Upper lobe of right lung (tissue), 1 donor: Measurements from ENCODE around the gene FAM117A. TPM values are rescaled to one million over a fixed set of nuclear protein-coding genes. Genes with fewer than 3 reads are reported as not detected.
A peak's percentile ranks its signal among the peaks of the same experiment; 100 is the strongest.

ENCODE experiments used
- ATAC-seq: fragments of 200-7000 bp; cut with Tn5 transposase; one replicate; pipeline ENCODE4 v1.9.1; 2020; ENCODE audit warnings: mild to moderate bottlenecking, moderate library complexity
- DNase-seq: peaks from one replicate; pipeline ENCODE4 v3.0.0-alpha.2; 2020
- H3K27ac ChIP-seq: fragments of 200-600 bp; one replicate; pipeline ENCODE4 v1.8.0; 2022
- H3K27me3 ChIP-seq: fragments of 200-600 bp; one replicate; pipeline ENCODE4 v1.8.0; 2022; ENCODE audit warnings: mild to moderate bottlenecking
- H3K36me3 ChIP-seq: fragments of 200-600 bp; one replicate; pipeline ENCODE4 v1.8.0; 2022
- H3K4me1 ChIP-seq: fragments of 200-600 bp; one replicate; pipeline ENCODE4 v1.8.0; 2022
- H3K4me3 ChIP-seq: fragments of 200-600 bp; one replicate; pipeline ENCODE4 v1.8.0; 2022; ENCODE audit warnings: mild to moderate bottlenecking
- H3K9me3 ChIP-seq: fragments of 200-600 bp; one replicate; pipeline ENCODE4 v1.8.0; 2022
- CTCF ChIP-seq: fragments of 200-600 bp; IDR thresholded peaks from one replicate; pipeline ENCODE4 v1.8.0; 2022; ENCODE audit warnings: antibody characterized with exemption
- intact Hi-C: fragments of 100-400 bp; cut with DNase I; formaldehyde crosslinking; loops from one replicate; pipeline ENCODE4 v1.11.0; 2022
- total RNA-seq: library from RNA; stranded (reverse); fragmentation: NEBNext Ultra II Directional; extraction: Animal tissue kit (Norgen Biotek cat#: 25700); gene quantifications from one replicate; pipeline ENCODE4 v1.2.1, GENCODE V29; 2021
- donor health status: DM: no; HTN: yes; CAD: no; lungs with severe emphysema.

FAM117A gene
- total RNA-seq, 1 donor from 2014 or later = 11.8 TPM

GRCh38 chr17:49707608-49708514 lies 56.1 kb downstream of the FAM117A start, which contains the start of gene SLC35B1:
Gene SLC35B1 (minus strand): TSS chr17:49707964. CDS start chr17:49707833, 131 bp downstream.
- peaks cover 39% of the 10 kb centered on the region for H3K36me3 ChIP-seq

GRCh38 chr17:49707246-49707607 lies 56.7 kb downstream of the FAM117A start:
- TF ChIP-seq CTCF = no peak
- peaks cover 20% of the 10 kb centered on the region for H3K4me1 ChIP-seq
- no peaks in the 10 kb centered on the region for H3K9me3 ChIP-seq
- H3K27ac ChIP-seq = peak overlapping the region; percentile 99
- no peaks in the 10 kb centered on the region for H3K27me3 ChIP-seq
- DNase-seq (no peak), ATAC-seq (no peak)
- intact Hi-C loops = no loop called here
- H3K4me3 ChIP-seq = peak overlapping the region; percentile 92
- peaks cover 45% of the 10 kb centered on the region for H3K36me3 ChIP-seq

More at GRCh38 chr17:49707608-49708514, 56.1 kb downstream of the FAM117A start, which contains the start of gene SLC35B1:
- DNase-seq = peak; percentile 99
- no peaks in the 10 kb centered on the region for H3K27me3 ChIP-seq
- no peaks in the 10 kb centered on the region for H3K9me3 ChIP-seq
- intact Hi-C loops = no loop called here
- H3K4me3 ChIP-seq = peak within 1 kb of the TSS; percentile 92
- peak within 1 kb of the TSS; percentile 99 for H3K27ac ChIP-seq
- H3K4me1 ChIP-seq = peaks cover 20% of the 10 kb centered on the region
- ATAC-seq = peak; percentile 99
- TF ChIP-seq CTCF = peak; percentile 65

- TF ChIP-seq CTCF = no peak
- H3K27me3 ChIP-seq = no peaks in the 10 kb centered on the region
- intact Hi-C loops = no loop called here
- H3K4me1 ChIP-seq = peaks cover 20% of the 10 kb centered on the region
- no peaks in the 10 kb centered on the region for H3K9me3 ChIP-seq
- ATAC-seq = no peak
- no peak overlapping the region for H3K27ac ChIP-seq
- H3K4me3 ChIP-seq = no peak overlapping the region
- H3K36me3 ChIP-seq = peaks cover 56% of the 10 kb centered on the region
- DNase-seq = no peak
These were observed 58.7 kb downstream of the FAM117A start for GRCh38 chr17:49705254-49705653.

DNA sequence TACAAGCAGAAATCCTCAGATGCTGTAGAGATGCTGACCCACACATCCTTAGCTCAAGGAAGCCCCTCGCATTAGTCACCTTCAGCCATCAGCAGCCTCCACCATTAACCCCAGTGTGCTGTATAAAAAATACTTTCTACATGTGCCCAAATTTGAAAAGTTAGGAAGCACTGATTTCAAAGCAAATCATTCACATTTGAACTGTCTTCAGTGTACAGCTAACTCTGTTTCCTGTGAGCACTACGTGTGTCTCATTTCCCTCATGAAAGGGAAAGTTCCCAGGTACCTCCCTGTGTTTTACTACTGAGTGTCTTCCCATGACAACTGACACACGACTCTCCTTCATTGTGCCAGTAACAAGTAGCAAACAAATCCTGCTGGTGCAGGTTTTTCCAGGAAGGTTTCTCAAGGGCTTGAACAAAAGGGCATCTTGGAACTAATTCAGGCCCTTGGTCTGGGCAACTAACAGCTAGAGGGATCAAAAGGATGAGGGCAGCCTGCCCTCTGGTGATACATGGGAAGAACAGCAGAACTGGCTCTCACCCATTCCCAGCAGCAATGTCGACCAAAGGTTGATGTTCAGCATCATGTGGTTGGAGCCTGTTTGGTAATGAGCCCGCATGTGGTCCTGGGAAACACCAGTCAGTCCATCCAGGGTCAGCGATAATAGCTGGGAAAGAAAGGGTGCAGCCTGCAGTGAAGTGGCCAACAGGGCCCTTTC lies 60.2 kb downstream of the FAM117A start:
- peak; percentile 16 for ATAC-seq
- intact Hi-C loops = no loop called here

GRCh38 chr17:49700960-49701359 lies 63.0 kb downstream of the FAM117A start:
- intact Hi-C loops = no loop called here
- H3K4me1 ChIP-seq = no peaks in the 10 kb centered on the region
- H3K27ac ChIP-seq = no peak overlapping the region
- H3K36me3 ChIP-seq = peaks cover 60% of the 10 kb centered on the region
- no peaks in the 10 kb centered on the region for H3K9me3 ChIP-seq
- H3K4me3 ChIP-seq = no peak overlapping the region
- no peaks in the 10 kb centered on the region for H3K27me3 ChIP-seq
- ATAC-seq = no peak
- DNase-seq = no peak
- no peak for TF ChIP-seq CTCF

More for the DNA sequence above, 60.2 kb downstream of the FAM117A start:
- Histone ChIP-seq H3K4me1 (peaks cover 16% of the 10 kb centered on the region), H3K4me3 (no peak overlapping the region), H3K36me3 (peaks cover 60% of the 10 kb centered on the region), H3K9me3 (no peaks in the 10 kb centered on the region), H3K27ac (no peak overlapping the region), H3K27me3 (no peaks in the 10 kb centered on the region)
- TF ChIP-seq CTCF = peak; percentile 34
- DNase-seq = no peak
